Fibroblast of the aortic adventitia (primary cell): ENCODE data around the gene SHH. TPM values are rescaled to one million over a fixed set of nuclear protein-coding genes. Genes with fewer than 3 reads are reported as not detected.

Experiments
- DNase-seq: peaks from one replicate; pipeline ENCODE4 v3.0.0-alpha.2; 2010; ENCODE audit warnings: low read depth
- H3K4me3 ChIP-seq: 2 replicates; pipeline ENCODE4 v1.5.1; 2011; ENCODE audit warnings: low read depth, mild to moderate bottlenecking, control low read depth, low read length, moderate library complexity
- total RNA-seq: library from RNA; depleted of rRNA; stranded (reverse); fragments of >200 nt; gene quantifications from 2 replicates; pipeline ENCODE4 v1.2.3, GENCODE V29; 2012; ENCODE audit warnings: low replicate concordance
- TF ChIP-seq, protein P1 (sequence below): IDR thresholded peaks from 2 replicates; pipeline ENCODE4 v1.5.1; 2011; ENCODE audit warnings: mild to moderate bottlenecking, low read length, control low read depth, inconsistent platforms; ENCODE audit not compliant: insufficient read depth

SHH gene
- total RNA-seq, 1 donor, result 0.36 TPM

DNA sequence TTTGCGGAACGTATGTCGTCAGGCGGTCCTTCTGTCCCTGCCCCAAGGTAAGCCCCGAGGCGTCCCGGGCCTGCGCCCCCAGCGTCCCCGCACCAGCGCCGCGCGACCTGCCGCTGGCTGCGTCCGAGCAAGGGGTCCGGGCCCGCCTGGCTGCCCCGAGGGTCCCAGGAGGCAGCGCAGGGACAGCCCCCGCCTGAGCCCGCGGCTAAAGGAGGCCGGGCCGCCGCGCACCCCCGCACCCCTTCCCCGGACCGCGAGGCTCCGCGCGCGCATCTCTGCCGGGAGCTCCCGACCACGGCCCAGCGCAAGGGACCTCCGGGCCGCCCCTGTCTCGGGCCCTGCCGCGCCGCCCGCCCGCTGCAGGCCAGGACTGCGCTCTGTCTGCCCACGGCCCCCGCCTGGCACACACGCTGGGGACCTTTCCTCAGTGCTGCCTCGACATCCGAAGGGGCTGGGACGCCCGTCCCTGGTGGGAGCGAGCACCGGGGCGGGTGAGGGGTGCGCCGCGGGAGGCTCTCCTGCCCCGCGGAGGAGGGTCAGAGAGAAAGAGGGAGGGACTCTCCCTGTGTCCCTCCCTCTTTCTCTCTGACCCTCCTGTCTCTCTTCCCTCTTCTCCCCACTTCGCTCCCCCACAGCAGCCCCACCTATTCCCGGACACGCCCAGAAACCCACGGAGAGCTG is 25.0 kb downstream of the SHH start:
- DNase-seq, result no peak
- TF ChIP-seq, protein P1, sequence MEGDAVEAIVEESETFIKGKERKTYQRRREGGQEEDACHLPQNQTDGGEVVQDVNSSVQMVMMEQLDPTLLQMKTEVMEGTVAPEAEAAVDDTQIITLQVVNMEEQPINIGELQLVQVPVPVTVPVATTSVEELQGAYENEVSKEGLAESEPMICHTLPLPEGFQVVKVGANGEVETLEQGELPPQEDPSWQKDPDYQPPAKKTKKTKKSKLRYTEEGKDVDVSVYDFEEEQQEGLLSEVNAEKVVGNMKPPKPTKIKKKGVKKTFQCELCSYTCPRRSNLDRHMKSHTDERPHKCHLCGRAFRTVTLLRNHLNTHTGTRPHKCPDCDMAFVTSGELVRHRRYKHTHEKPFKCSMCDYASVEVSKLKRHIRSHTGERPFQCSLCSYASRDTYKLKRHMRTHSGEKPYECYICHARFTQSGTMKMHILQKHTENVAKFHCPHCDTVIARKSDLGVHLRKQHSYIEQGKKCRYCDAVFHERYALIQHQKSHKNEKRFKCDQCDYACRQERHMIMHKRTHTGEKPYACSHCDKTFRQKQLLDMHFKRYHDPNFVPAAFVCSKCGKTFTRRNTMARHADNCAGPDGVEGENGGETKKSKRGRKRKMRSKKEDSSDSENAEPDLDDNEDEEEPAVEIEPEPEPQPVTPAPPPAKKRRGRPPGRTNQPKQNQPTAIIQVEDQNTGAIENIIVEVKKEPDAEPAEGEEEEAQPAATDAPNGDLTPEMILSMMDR, result no peak
- H3K4me3 ChIP-seq, result peak overlapping the region; percentile 67

DNA sequence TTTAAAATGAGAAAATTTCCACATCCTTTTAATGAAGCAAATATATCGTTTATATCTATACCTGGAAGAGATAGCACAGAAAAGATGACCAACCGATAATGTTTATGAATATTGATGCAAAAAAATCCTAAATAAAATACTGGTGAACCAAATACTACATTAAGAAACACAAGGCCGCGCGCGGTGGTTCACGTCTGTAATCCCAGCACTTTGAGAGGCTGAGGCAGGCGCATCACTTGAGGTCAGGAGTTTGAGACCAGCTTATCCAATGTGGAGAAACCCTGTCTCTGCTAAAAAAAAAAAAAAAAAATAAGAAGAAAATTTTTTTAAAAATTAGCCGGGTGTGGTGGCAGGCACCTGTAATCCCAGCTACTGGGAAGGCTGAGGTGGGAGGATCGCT is 25.8 kb downstream of the SHH start:
- no peak overlapping the region for H3K4me3 ChIP-seq
- no peak for DNase-seq
- TF ChIP-seq, protein P1, result no peak

DNA sequence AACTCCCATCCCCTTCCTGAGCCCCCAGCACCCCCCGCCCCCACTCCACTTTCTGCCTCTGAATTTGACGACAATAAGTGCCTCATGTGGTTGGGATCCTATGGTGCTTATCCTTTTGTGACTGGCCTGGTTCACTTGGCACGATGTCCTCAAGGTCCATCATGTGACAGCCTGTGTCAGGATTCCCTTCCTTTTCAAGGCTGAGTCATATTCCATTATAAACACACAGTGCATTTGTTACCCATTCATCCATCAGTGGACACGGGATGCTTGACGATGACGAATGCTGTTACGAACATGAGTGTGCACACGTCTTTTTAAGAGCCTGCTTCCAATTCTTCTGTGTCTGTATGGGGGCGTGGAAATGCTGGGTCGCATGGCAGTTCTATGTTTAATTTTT is 26.7 kb downstream of the SHH start:
- peak; percentile 14 for DNase-seq
- no peak overlapping the region for H3K4me3 ChIP-seq

DNA sequence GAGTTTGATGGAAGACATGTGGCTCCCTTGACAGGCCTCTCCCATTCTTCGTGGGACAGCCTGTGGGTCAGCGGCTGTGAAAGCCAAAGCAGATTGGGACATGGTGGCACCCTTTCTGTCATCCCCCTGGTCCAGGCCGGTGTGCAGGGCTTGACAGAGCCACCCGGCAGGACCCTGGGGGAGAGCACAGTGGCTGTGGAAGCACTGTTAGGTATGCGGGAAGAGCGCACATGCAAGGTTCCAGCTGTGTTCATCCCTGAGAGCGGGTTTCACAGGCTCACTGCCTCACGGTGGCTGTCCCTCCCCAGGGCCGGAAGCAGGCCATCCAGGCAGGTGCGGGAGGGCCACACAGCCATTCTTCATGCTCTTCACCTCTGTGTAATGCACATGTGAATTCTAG is 29.8 kb downstream of the SHH start:
- H3K4me3 ChIP-seq, result no peak overlapping the region
- TF ChIP-seq, protein P1, result no peak
- no peak for DNase-seq

More for the DNA sequence above, 26.7 kb downstream of the SHH start:
- TF ChIP-seq, protein P1, result no peak

DNA sequence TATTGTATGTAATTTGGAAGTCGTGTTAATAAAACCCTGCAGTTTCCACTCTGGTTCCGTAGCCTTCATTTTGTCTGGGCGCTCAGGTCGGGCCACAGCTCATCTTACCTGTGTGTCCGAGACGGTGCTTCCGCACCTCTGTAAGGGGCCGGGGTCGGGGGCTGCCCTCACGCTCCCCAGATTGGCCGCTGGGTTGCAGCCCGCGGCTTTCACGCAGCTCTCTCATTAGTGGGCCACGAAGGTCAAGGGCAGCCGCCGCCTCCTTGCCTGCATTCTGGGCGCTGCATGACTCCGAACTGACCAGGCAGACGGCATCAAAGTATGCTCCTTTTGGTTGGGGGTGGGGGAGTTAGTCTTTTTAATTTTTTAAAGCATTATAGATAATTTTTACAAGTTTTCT is 30.8 kb downstream of the SHH start:
- no peak overlapping the region for H3K4me3 ChIP-seq
- TF ChIP-seq, protein P1, result no peak

DNA sequence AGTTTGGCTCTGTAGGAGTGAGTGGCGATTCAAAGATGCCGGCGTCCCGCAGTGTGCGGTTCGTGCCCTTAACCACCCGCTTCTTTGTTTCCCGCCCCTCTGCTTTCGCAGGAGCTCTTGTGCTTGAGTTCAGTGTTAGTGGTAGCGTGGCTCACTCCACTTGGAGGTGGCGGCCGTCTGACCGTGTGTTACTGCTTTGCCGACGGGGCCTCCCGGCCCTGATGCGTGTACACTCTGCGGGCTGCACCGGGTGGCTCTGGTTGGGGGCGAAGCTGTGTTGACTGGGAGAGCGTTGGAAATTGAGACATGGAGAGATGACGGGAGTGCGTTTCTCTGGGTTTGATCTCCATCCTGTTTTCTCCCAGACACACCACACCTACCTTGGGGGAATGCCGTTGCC is 31.4 kb downstream of the SHH start:
- TF ChIP-seq, protein P1, result no peak
- DNase-seq, result no peak

More for the DNA sequence above, 30.8 kb downstream of the SHH start:
- no peak for DNase-seq

DNA sequence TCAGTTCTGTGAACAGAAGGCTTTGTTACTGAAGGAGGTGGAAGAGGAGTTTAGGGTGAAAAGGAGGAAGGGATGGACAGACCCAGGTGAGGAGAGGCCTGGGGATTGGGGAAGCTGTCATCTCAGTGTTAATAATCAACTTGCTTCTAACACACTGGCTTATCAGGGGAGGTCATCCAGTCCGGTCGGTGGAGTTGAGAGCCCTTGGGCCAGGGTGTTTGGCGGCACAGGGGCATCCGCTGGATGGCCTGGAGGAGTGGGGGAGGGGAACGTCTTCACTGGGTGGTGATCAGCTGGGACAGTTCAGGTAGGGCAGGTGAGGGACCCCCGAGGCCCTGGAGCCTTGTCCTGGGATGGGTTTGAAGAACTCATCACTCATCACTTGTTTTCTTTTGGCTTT is 33.9 kb downstream of the SHH start:
- TF ChIP-seq, protein P1, result no peak
- no peak for DNase-seq
- H3K4me3 ChIP-seq, result no peak overlapping the region

More for the DNA sequence above, 31.4 kb downstream of the SHH start:
- no peak overlapping the region for H3K4me3 ChIP-seq
